Activated CD8-positive, alpha-beta memory T cell treated with anti-CD3 and anti-CD28 coated beads, Interleukin-2, amount 50 U/mL, for 24 hours (primary cell): ENCODE results near the gene VEPH1.

Source experiments
- DNase-seq: peaks from one replicate; pipeline ENCODE4 v3.0.0-alpha.2; 2020; ENCODE audit errors: extremely low read depth

VEPH1 gene

GRCh38 chr3:157305392-157305791, 197.8 kb downstream of the VEPH1 start:
- no peak for DNase-seq

DNA sequence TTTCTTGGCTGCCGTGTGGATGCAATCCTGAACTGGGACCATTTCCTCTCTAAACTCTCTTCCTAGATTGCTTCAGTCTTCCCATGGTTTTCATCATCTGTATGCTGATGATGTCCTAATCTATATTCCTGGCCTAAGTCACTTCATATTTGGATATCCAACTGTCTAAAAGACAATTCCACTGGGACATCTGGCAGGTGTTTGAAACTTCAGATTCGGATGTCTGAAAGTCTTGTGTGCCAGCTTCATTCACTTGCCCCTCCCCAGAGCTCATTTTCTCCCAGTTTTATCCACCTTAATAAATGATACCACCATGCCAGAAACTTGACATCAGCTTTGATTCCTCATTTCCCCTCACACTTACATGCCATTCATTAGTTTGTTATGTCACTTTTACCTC, 201.5 kb downstream of the VEPH1 start:
- no peak for DNase-seq

DNA sequence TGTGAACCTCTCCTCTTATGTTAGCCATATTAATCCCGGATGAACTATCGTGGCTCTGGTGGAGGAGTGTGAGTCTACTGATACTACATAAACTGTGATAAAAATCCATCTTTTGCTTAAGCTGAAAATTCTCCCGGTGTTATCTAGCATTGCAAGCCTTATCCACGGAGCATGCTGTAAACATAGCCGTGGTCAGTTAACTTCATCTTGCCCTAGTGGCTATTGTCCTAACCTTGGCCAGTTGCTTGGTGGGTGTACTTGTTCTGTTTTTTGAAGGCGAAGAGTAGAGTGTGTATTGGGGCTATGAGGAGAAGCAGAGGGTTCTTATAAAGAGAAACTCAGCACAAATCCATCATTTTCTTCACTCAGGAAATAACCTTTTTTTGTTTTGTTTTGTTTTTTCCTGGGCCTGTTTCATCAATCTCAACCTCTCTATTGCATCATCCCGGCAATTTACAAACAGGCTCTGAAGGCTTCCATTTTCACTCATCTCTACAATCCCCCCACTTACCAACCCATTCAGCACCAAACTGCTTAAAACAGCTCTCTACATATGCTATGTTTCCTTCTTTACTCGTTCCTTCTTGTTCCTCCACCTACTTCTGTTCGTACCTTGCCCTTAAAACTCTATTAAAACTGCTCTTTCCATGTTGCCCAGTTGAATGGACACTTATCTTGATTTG, 202.1 kb downstream of the VEPH1 start:
- DNase-seq, result no peak

DNA sequence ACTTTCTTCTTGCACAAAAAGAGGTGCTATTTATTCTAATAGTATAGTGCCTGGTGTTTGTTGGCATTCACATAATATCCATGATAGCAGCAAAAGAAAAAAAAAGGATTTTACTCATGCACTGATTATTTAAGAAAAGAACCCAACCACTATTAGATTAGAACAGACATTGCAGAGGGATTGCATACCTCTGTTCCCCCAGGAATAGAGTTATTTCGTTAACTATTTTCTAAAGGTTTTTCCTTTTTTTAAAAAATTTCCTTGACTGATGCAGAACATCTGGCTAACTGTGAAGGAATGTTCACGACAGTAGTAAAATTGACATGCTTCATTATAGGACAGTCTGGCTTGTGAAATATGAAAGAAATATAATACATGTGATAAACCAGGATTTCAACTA, 203.1 kb downstream of the VEPH1 start:
- DNase-seq, result no peak

DNA sequence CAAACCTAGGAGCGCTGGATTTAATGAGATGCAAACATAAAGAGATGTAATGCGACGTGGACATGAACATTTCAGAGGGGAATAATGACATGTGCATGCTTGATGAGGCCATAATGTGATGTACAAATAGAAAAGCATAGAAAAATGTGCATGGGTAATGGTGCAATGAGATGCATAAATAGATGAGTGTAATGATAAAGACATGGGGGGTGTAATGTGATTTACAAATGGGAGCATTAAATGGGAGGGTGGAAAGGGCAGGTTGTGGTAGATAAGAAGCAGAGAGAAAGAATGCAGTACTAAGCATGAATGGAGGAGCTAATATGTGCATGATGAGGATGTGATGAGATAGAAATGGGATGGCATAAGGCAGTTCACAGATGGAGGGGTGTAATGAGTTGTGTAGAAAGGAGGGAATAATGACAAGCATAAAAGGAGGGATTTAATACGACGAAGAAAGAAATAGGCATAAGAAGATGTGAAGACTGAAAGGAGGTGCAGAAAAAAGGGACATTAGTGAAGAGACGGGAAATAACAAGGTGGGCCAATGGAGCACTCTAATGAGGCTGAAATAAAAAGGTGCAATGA, 205.8 kb downstream of the VEPH1 start:
- no peak for DNase-seq

DNA sequence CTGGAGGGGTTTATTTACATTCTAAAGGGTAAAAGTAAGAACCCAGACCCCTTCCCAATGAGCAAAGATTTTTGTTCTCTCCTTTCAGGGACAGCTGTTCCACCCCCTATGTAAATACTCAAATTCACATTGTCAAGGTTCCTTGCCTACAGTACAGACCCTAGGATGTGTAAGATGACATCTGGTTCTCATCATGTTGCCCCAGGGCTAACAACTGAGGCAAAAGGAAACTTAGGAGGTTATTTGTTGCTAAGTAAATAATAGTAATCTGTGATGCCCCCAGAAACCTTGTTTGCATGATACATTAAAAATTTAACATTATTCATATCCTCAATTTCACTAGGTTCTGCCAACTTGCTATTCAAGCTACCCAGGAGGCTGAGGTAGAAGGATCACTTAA, 208.3 kb downstream of the VEPH1 start:
- no peak for DNase-seq

DNA sequence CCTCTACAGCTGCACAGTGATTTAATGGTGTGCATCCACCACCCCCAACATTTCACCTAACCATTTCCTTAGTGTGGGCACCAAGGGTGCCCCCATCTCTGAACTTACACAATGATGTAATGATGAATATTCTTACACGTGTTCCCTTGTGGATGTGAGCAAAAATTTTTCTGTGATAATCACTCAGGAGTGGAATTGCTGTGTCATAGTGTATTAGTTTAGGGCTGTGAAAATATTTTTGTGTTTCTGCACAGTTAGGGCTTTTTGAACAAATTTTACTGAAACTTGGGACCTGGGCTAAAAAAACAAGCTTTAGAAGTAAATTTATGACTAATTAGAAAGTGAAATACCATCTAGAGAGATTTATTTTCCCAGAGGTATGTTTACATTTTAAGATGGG, 208.7 kb downstream of the VEPH1 start:
- no peak for DNase-seq

DNA sequence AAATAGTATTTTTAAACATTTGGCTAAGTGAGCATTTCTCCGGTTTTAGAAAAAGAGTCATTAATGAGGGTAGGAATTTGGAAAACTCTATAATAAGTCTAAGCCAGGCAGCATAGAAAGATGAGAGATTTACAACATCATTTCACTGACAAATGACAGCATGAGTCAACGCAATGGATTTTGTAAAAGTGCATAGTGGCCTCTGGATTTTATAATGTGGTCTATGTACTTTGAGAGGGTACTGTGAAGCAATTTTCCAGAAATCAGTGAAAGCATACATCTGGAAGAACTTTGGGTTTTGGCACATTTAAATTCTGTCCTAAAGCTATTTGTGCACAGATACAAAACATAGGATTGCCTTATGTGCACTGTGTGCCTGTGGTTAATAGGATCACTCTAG, 212.4 kb downstream of the VEPH1 start:
- no peak for DNase-seq

DNA sequence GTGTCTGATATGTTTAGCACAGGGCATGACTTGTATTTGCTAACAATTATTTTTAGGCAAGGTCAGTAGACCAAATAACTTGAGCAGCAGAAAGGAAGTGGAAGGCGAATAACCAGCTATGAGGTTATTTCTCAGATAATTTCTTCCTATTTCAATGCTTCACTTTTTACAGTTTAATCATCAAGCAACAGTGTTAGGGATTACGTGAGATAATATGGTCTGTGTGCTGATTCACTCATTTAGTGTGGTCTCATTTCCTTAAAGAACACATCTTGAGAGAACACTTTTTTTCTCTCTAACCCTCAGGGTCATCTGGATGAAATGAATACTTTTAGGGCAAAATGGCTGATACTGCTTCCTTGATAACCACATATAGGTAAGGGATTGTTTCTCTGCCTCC, 217.2 kb downstream of the VEPH1 start:
- DNase-seq, result no peak

- DNase-seq, result no peak
Observed at GRCh38 chr3:157285141-157285540, 218.1 kb downstream of the VEPH1 start.

DNA sequence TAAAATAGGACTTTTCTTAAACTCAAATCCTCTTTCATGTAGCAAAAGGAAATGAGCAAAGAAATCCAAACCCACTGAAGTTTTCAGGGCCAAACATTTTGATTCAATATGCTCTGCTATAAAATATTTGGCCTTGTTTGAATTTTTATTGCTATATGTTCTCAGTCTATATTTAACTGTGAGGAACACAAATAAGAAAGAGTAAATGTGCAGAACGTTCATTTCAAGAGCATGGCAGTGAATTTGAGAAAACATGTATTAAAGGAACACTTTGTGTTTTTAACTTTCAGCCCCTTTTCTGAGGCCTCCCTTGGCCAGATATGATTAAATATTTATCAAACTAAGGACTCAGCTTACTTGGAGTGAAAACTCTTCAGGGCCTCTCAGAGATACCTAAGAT, 218.5 kb downstream of the VEPH1 start:
- DNase-seq, result no peak

- DNase-seq, result no peak
Observed at GRCh38 chr3:157282261-157283191, 220.7 kb downstream of the VEPH1 start.

DNA sequence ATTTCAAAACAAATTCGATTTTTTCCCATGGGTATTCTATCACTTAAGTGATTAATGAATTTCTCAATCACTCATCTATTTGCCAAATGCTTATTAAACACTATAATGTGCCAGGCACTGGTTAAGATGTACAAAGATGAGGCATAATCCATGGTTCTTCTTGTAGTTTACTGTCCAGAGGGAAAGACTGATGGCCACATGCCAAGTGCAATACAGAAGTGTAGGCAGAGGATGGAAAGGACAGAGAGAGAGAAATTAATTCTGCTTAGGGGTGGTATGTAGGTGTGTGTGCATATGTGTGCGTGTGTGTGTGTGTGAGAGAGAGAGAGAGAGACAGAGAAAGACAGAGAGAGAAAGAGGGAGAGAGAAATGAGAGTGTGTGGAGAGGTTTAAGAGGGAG, 222.4 kb downstream of the VEPH1 start:
- no peak for DNase-seq

DNA sequence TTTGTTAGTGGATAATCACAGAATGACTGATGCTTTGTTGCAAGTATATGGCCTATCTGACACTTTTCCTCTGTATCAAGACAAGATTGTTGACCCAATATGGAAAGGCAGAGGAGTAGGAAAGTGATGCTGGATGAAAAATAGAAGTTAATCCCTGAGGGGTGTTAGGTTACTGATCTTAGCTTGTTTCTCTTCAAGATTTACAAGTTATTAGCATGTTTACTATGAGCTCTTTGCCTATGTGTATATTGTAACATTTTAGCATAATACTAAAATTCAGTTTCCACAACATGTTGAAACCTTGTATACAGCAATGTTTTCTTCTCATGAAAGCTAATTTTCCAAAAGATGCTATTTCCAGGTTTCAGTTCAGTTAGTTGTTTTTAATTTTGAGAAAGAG, 222.9 kb downstream of the VEPH1 start:
- no peak for DNase-seq

DNA sequence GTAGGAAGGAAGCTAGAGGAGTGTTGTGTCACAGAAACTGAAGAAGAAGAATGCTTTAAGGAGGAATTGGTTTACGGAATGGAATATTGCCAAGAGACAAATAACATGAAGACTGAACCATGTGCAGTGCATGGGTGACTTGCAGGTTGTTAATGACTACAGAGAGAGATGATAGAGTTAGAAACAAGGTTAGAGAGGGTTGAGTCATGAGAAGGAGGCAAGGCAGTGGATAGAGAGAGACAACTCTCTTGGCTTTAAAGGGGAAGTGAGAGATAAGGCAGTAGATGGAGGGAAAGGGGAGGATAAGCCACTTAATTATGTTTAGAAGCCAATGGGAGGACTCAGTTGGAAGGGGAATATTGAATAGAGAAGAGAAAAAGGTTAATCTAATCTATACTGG, 224.0 kb downstream of the VEPH1 start:
- no peak for DNase-seq

GRCh38 chr3:157276801-157277200, 226.4 kb downstream of the VEPH1 start:
- DNase-seq, result no peak

GRCh38 chr3:157275832-157276231, 227.4 kb downstream of the VEPH1 start:
- no peak for DNase-seq

- no peak for DNase-seq
Observed at GRCh38 chr3:157274644-157275137, 228.5 kb downstream of the VEPH1 start.

DNA sequence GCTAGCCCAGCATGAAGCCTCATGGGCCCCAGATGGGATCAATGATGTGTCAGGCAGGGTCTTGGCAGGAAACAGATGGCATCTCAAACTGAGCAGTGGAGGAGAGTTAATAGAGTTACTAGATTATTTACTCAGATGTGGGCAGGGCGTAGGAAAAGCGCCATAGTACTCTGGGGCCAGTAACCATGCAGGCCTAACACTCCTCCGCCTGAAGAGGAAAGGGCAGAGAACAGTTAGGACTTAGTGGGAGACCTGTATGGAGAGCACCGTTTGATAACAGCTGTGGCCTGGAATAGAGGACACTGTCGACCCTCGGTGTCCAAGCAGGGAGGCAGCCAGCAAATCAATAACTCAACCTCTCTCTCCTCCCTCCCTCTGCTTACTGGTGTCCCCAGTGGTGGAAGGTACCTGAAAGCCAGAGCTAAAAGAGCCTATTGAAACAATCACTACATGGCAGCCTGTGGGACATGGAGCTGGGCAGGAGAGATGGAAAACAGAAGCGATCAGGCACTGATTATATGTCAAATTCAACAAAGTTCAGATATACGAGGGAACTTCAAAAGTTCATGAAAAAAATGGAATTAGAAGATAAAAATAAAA, 231.8 kb downstream of the VEPH1 start:
- DNase-seq, result no peak

GRCh38 chr3:157268026-157268425, 235.2 kb downstream of the VEPH1 start:
- no peak for DNase-seq

- DNase-seq, result no peak
Observed at GRCh38 chr3:157265931-157266330, 237.3 kb downstream of the VEPH1 start.

- no peak for DNase-seq
Observed at GRCh38 chr3:157263027-157263426, 240.2 kb downstream of the VEPH1 start.
